Esophagus squamous epithelium (tissue), 5 donors: Measurements from ENCODE around the gene GABRR2. TPM values are rescaled to one million over a fixed set of nuclear protein-coding genes. Genes with fewer than 3 reads are reported as not detected.

Source experiments
- DNase-seq: peaks from one replicate; lab custom pipeline; 2025; lab: John Stamatoyannopoulos, UW
- H3K27ac ChIP-seq, 4 donors: fragments of 200-600 bp; sonication (generic); one replicate each; pipeline ENCODE4 v1.5.1; 2016 to 2019; ENCODE audit warnings: mild to moderate bottlenecking in 1 of 4
- H3K27me3 ChIP-seq, 4 donors: fragments of 200-600 bp; sonication (generic); 1 replicate in 3 of 4; 2 replicates in 1 of 4; pipeline versions ENCODE4 v1.5.1 to v1.6.0; 2017 to 2021; ENCODE audit warnings: antibody characterized with exemption in 1 of 4
- H3K36me3 ChIP-seq, 3 donors: fragments of 200-600 bp; sonication (generic); one replicate each; pipeline ENCODE4 v1.5.1; 2016 to 2019
- H3K4me1 ChIP-seq, 3 donors: fragments of 200-600 bp; sonication (generic); one replicate each; pipeline ENCODE4 v1.5.1; 2017 to 2019
- H3K4me3 ChIP-seq, 4 donors: fragments of 200-600 bp; sonication (generic); 1 replicate in 3 of 4; 2 replicates in 1 of 4; pipeline ENCODE4 v1.5.1; 2016 to 2019; ENCODE audit warnings: mild to moderate bottlenecking in 2 of 4, moderate library complexity in 1 of 4
- H3K9me3 ChIP-seq, 3 donors: fragments of 200-600 bp; sonication (generic); one replicate each; pipeline ENCODE4 v1.5.1; 2016 to 2019
- CTCF ChIP-seq, 6 experiments: fragments of 450-650 bp in 4 of 6; fragments of 200-600 bp in 2 of 6; sonication (generic) in 2 of 6; IDR thresholded peaks; one replicate each; pipeline ENCODE4 v1.5.1; 2016 to 2019; ENCODE audit warnings: antibody characterized with exemption in 6 of 6, mild to moderate bottlenecking in 4 of 6, moderate library complexity in 4 of 6
- POLR2A ChIP-seq, 4 donors: fragments of 450-650 bp; IDR thresholded peaks; one replicate each; pipeline ENCODE4 v1.6.1; 2017; ENCODE audit warnings: antibody characterized with exemption in 4 of 4, mild to moderate bottlenecking in 4 of 4, moderate library complexity in 3 of 4
- WGBS, 2 donors: methylation state at CpG; one replicate each; pipeline ENCODE4 v1.1.5; 2018; 5-methylcytosine and 5-hydroxymethylcytosine counted together
- intact Hi-C: fragments of 100-400 bp; cut with DNase I; formaldehyde crosslinking; loops from one replicate; pipeline ENCODE4 v1.15.0; 2022
- total RNA-seq, 4 donors: library from RNA; depleted of rRNA; stranded (reverse); fragments of >200 nt; gene quantifications; one replicate each; pipeline ENCODE4 v1.1.0, GENCODE V29; 2016
- donor health status: DM: yes; HTN: yes; CAD: no.

The GABRR2 gene
- total RNA-seq, 4 donors from 2014 or later, result 0.19 TPM; not detected in 3

GRCh38 chr6:89214197-89214596, 100.9 kb downstream of the GABRR2 start:
- Histone ChIP-seq H3K4me3 (no peak overlapping the region), H3K27ac (no peak overlapping the region), H3K9me3 (no peaks in the 10 kb centered on the region), H3K4me1 (no peaks in the 10 kb centered on the region), H3K27me3 (no peaks in the 10 kb centered on the region), H3K36me3 (no peaks in the 10 kb centered on the region)
- intact Hi-C loops, result no loop called here
- TF ChIP-seq CTCF (IDR thresholded peaks at IDR 0.05) (no peak), POLR2A (IDR thresholded peaks at IDR 0.05) (no peak)
- DNase-seq, result no peak

GRCh38 chr6:89212472-89212871, 102.6 kb downstream of the GABRR2 start:
- H3K27ac ChIP-seq, result no peak overlapping the region
- H3K9me3 ChIP-seq, result no peaks in the 10 kb centered on the region
- H3K4me1 ChIP-seq, result no peaks in the 10 kb centered on the region
- intact Hi-C loops, result no loop called here
- H3K4me3 ChIP-seq, result no peak overlapping the region
- no peak for DNase-seq
- no peaks in the 10 kb centered on the region for H3K36me3 ChIP-seq
- TF ChIP-seq POLR2A (IDR thresholded peaks at IDR 0.05), result no peak
- no peak for TF ChIP-seq CTCF (IDR thresholded peaks at IDR 0.05)
- 48 to 70% methylated on average over 3 to 5 of the region's 5 CpGs for WGBS, 2 donors
- no peaks in the 10 kb centered on the region for H3K27me3 ChIP-seq

GRCh38 chr6:89209457-89209856, 105.6 kb downstream of the GABRR2 start:
- Histone ChIP-seq H3K36me3 (no peaks in the 10 kb centered on the region), H3K4me3 (no peak overlapping the region), H3K9me3 (no peaks in the 10 kb centered on the region), H3K27me3 (no peaks in the 10 kb centered on the region), H3K27ac (no peak overlapping the region), H3K4me1 (no peaks in the 10 kb centered on the region)
- no peak for TF ChIP-seq POLR2A (IDR thresholded peaks at IDR 0.05)
- no peak for TF ChIP-seq CTCF (IDR thresholded peaks at IDR 0.05)
- intact Hi-C loops, result no loop called here
- no peak for DNase-seq
- 89 to 92% methylated on average over 6 of the region's 6 CpGs for WGBS, 2 donors

GRCh38 chr6:89208551-89208950, 106.5 kb downstream of the GABRR2 start:
- DNase-seq, result no peak
- H3K4me3 ChIP-seq, result no peak overlapping the region
- H3K36me3 ChIP-seq, result no peaks in the 10 kb centered on the region
- no peaks in the 10 kb centered on the region for H3K4me1 ChIP-seq
- H3K27me3 ChIP-seq, result no peaks in the 10 kb centered on the region
- intact Hi-C loops, result no loop called here
- 46 to 84% methylated on average over 3 to 4 of the region's 4 CpGs for WGBS, 2 donors
- no peak overlapping the region for H3K27ac ChIP-seq
- TF ChIP-seq POLR2A (IDR thresholded peaks at IDR 0.05), result no peak
- TF ChIP-seq CTCF (IDR thresholded peaks at IDR 0.05), result no peak
- no peaks in the 10 kb centered on the region for H3K9me3 ChIP-seq

Other genes starting within 250 kb of the GABRR2 start
- 100 to 1,000 TPM in 1 of 4 donors, 10 to 100 TPM in 3; 55.0 to 168 (median 85.4) TPM for gene PNRC1, start 234.5 kb downstream of the GABRR2 start, total RNA-seq
- gene SRSF12, start 197.2 kb downstream of the GABRR2 start, total RNA-seq, result under 1 TPM; 0.19 to 0.44 (median 0.38) TPM
- gene PM20D2, start 169.2 kb downstream of the GABRR2 start, total RNA-seq, result 10 to 100 TPM; 11.9 to 19.0 (median 17.8) TPM
- gene GABRR1, start 97.9 kb downstream of the GABRR2 start, total RNA-seq, result 1 to 10 TPM in 1 of 4 donors, not detected in 3; 1.5 TPM
- gene UBE2J1, start 37.4 kb upstream of the GABRR2 start, total RNA-seq, result 10 to 100 TPM; 27.2 to 37.3 (median 29.9) TPM
- gene RRAGD, start 97.0 kb upstream of the GABRR2 start, total RNA-seq, result 10 to 100 TPM; 21.1 to 67.1 (median 33.9) TPM
- gene ANKRD6, start 117.9 kb upstream of the GABRR2 start, total RNA-seq, result 10 to 100 TPM in 1 of 4 donors, 1 to 10 TPM in 3; 5.8 to 12.0 (median 7.3) TPM